Activated CD4-positive, alpha-beta T cell treated with anti-CD3 and anti-CD28 coated beads for 48 hours (primary cell): Measurements from ENCODE around the gene GOT2.
"Not testable (repeated sequence)": the region's sequence is repeated elsewhere in the genome, so short reads cannot be mapped to it uniquely, and the experiment has no call there.

Experiments
- DNase-seq: peaks from one replicate; pipeline ENCODE4 v3.0.0-alpha.2; 2020

The GOT2 gene

DNA sequence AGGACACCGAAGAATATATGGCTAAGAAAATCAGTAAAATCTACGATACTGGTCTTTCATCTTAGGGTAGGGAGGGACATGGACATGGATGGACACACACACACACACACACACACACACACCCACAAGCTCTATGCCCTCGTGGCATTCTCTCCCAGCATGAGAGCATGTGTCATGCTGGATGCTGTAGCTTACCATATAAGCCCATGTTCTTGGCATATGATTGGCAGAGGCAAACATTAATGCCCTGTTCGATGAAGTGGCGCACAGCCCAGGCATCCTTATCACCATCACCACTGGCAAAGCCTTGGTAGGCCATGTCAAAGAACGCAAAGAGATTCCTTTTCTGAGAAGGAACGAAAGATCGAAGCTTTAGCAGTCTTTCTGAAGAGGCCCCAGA, 17.6 kb downstream of the GOT2 start:
- DNase-seq = no peak

DNA sequence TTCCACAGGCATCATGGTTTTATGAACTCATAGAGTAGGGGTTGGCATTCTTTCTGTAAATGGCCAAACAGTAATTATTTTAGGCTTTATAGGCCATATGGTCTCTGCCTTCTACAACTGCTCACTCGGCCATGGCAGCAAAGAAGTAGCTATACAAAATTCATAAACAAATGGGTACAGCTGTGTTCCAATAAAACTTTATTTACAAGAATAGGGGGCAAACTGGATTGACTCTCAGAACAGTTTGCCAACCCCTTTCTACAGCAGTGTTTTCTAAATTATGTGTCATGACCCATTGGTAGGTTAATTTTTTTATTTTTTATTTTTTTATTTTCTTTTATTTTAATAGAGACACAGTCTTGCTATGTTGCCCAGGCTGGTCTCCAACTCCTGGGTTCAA, 20.4 kb downstream of the GOT2 start:
- no peak for DNase-seq

DNA sequence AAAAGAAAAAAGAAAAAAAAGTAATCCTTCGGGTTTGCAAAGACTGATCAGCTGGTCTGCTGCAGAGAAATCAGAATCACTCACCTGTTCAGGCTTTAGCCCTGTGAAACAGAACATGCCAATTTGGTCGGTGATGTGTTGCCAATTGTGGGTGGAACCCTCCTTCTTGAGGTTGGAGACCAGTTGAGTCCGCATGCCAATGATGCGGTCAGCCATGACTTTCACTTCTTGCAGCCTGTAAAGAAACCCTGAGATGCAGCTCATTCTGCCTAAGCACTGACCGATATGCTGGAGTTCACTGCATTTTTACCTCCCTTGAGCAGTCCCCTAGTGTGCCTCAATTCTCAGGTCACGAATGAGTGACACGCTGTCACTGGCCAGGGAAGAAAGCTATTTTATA, 24.8 kb downstream of the GOT2 start:
- no peak for DNase-seq

DNA sequence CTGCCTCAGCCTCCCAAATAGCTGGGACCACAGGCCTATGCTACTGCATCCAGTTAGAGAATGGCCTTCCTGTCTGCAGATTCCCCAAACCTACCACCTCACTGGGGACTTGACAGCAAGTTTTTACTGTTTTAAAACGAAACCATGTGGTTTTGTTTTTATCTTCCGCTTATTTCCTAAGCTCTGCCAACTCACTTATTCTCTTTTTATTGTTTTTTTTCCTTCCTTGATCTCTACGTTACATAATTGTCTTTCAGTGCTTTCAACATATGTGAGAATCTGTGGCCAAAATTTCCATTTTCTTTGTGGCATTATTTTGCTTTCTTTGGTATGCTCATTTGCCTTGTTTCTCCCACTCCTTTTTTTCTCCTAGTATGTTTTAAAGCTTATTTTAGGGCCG, 35.0 kb downstream of the GOT2 start:
- DNase-seq = no peak

DNA sequence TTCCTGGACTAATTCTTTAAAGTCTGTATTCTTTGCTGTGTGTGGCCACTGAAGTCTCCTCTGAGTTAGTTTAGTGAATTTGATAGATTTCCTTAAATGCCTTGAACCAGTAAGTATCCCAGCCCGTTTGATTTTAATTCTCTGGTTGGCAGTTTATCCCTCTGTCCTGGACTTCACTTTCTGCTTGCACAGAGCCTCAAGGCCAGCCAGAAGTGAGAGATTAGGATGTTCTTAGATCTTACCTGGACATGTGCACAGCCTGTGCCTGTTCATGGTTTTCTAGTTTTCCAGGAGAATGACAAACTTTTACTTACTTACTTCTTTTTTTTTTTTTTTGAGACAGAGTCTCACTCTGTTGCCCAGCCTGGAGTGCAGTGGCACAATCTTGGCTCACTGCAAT, 38.7 kb downstream of the GOT2 start:
- no peak for DNase-seq

DNA sequence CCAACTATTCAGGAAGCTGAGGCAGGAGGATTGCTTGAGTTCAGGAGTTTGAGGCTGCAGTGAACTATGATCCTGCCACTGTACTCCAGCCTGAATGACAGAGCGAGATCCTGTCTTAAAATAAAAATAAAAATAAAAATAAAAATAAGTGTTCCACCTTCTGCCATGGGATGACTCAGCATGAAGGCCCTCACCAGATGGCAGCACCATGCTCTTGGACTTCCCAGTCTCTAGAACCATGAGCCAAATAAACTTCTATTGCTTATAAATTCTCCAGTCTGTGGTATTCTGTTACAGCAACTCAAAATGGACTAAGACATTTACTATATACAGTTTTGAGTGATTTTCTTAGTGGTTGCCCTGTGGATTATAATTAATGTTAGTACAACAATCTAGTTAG, 41.7 kb downstream of the GOT2 start:
- DNase-seq = no peak

DNA sequence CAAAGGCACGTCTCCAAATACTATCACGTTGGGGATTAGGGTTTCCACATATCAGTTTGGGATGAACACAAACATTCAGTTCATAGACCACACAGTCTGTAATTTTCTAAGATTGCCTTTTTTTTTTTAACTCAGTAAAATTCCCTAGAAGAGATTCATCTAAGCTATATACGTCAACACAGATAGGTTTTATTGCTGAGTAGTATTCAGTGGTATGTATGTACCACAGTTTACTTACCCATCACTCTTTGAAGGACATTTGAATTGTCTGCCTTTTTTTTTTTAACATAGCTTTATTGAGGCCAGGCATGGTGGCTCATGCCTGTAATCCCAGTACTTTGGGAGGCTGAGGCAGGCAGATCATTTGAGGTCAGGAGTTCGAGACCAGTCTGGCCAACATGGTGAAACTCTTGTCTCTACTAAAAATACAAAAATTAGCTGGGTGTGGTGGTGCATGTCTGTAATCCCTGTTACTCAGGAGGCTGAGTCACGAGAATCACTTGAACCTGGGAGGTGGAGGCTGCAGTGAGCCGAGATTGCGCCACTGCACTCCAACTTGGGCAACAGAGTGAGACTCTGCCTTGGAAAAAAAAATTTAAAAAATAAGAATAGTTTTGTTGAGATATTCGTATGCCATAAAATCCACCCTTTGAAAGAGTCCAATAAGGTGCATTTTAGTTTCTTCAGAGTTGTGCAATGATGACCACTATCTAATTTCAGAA, 47.0 kb downstream of the GOT2 start:
- DNase-seq = not testable (repeated sequence)

DNA sequence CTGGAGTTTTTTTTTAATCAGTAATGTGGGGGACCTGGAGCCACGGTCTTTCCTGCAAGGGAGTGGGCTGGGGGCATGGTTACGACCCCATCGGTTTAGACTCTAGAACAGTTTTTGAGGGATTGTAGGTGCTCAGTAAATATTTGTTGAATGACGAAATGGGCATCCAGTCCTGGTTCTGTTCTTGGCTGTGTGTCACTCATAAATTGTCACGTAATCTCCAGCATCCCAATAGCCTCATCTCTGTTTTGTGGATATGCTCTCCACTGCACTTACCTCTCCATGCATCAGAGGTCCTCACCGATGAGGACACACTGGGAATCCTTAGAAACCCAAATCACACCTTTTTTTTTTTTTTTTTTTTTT, 49.0 kb downstream of the GOT2 start:
- no peak for DNase-seq

DNA sequence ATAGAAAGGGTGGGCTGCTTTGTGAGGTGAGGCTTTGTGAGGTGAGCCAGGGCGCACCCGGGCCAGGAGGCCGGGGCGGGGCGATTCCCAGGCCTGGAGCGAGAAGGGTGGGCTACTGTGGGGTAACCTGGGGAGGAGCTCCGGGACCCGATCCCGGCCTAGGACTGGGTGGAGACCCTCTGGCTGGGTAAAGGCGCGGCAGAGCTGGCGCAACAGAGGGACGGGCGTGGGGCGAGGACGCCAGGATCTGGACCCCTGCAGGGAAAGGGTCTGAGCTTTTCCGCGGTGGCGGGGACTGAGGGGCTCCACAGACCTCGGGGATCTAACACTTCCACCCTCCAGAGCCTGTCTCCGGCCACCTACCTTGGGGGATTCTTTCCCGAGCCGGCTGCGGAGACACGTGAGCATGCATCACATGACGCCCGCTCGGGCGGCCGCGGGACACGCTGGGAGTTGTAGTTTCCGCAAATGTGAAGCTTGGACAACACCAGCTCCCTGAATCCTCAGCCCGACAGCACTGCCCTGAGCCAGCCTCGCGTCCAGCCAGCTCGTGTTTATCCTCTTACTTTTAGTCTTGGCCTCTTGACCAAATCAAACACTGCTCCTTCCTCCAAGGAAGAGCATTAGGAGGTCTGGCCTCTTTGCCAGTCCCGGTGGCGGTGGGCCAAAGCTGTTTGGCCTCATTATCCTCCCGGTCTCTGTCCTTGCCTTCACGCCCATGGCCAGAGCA, 49.6 kb downstream of the GOT2 start, which contains the start of gene SLC38A7:
TSS of gene SLC38A7 (minus strand) at position 417 of the 730 bp plus-strand sequence. CDS start 4,644 bp downstream, outside the sequence.
- peak; percentile 85 for DNase-seq

DNA sequence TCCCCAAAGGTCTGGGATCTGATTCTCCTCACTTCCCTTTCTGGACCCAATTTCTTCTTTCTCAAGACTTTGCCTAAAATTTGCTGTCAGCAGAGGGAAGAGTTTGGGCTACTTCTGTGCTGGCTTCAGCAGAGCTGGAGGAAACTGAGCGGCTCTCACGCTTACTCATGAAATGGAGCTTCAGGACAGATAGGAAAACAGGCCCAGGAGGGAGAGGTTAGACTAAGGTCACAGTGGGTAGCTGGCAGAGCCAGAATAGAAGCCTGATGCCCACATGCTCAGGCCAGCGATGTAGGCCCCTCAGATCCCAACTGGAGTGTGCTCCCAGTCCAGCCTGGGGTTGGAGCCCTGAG, 50.1 kb downstream of the GOT2 start:
- DNase-seq = no peak

DNA sequence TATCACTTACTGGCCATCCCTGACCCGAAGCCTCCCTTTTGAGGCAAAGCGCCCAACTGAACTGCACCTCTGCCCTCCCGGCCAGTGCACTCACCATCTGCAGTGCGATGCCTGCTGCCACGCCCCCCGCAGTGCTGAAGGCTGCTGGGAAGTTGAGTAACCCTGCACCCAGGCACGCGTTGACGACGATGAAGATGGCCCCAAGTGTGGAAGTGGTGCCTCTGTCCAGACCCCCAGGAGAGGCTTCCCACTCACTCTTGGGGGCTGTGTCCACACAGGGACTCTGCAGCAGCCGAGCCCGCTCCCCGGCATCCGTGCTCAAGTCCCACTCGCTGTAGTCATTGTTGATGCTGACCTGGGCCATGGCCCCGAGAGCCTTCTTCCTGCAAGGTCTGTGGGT, 54.4 kb downstream of the GOT2 start:
- DNase-seq = no peak

DNA sequence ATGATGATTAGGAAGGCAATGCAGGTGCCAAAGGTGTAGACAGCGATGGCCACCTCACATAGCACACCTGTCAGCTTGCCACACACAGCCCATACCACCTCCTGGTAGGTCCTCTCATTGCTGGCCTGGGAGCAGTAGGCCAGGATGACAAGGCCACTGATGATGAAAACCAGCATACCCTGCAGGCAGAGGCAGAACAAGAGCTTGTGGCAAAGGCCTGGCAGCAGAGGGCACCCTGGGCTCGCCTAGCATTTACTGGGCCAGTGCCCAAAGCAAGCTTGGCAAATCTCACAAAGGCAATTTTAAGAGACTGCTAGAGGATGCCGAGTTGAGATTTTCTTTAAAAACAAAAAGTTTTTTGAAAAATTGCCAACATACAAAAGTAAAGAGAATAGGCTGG, 55.4 kb downstream of the GOT2 start:
- DNase-seq = peak; percentile 14

DNA sequence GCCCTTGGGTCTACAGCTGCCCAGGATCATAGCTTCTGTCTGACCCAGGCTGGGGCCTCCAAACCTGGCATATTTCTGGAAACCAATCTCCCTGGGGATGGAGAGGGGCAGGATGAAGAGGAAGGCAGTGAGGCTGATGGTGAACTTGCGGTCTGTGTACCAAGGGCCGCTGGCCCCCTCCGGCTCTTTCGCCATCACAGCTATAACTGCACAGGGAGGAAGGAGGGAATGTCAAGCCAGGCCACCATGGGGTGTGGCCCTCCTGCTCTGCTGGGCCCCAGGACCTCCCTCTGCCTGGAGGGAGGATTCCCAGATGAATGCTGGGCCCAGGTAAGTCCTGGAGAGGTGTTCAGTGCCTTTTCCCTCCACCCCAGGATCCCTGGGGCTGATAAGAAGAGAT, 55.8 kb downstream of the GOT2 start:
- DNase-seq = no peak

DNA sequence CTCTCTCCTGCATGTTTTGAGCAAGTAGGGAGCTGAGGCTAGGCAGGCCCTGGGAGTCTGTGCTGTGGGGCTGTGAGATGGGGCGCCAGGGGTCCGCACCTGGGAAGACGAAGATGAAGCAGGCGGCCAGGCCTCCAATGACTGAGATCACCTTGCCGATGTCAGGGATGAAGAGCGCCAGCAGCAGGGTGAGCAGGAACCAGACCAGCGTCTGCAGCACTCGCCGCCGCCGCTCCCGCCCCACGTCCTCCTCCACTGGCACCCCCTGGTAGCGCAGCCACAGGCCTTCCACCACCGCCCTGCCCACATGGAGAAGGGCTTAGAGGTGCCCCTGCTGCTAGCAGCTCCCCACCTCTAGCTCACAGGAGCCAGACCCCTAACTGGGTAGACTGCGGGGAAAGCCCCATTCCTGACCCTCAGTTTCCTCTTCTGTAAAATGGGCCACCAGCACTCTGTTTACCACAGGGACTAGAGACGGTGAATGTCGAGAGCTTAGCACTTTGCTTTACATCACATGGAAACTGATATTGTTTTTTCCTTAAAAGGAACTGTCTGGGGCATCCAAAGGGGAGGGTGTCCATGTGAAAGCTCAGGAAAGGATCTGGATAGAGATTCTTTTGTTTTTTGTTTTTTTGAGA, 63.1 kb downstream of the GOT2 start:
- DNase-seq = no peak

DNA sequence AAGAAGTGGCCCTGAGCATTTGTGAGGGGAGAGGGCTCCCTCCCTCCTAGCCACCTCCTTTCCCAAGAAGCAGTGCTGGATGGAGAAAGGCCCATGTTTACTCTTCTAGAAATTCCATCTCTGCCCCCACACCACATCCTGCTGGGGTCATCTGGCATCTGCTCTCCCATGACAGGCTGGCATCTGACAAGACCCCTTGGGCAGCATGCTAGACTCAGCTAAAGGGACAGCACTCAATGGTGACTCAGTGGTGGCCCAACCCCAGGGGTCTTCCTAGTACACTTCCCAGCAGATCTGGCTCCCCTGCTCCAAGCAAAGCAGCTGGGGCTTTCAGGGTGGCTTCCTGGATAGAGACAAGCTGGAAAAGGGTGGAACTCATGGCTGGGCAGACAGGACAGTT, 63.9 kb downstream of the GOT2 start:
- no peak for DNase-seq

DNA sequence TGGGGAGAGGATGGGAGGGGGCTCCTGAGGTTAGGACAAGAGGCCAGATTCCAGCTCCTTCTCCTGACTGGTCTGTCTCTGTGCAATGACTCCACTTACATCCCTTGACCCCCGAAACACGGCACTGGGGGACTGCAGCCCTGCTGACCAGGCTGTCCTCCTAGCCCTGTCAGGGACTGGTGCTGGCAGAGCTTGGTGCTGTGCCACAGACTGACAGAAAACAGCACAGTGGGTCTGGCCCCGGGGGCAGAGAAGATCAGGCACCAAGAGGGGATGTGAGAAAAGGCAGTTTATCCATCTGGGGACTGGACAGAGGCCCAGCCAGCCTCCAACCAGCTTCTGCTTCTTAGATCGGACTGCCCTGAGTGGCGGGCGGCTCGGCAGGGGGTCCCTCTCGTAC, 68.9 kb downstream of the GOT2 start:
- DNase-seq = no peak

DNA sequence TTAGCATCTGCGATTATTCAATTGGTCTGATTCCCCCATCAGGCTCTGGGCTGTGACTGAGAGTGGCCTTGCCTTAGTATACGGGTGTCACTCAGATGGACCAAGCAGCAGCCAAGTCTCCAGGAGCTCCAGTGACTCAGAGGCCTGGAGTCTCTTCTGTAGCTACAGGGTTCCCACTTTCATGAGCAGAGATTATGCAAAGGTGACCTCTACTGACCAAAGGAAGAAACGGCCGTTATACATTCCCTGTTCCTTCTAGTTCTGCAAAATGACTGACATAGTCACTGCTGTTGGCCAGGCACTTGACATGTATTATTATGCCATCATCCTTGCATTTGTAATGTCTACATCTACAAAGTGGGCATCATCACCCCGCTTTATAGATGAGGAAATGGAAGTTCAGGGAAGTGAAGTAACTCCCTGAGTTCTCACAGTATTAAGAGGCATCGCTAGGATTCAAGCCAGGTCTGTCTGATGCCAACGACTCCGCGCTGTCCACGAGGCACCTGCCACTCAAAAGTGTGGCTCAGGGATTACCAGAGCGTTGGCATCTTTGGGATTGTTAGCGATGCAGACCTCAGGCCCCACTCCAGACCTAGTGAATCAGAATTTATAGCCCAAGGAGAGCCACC, 72.8 kb downstream of the GOT2 start:
- peak; percentile 13 for DNase-seq

DNA sequence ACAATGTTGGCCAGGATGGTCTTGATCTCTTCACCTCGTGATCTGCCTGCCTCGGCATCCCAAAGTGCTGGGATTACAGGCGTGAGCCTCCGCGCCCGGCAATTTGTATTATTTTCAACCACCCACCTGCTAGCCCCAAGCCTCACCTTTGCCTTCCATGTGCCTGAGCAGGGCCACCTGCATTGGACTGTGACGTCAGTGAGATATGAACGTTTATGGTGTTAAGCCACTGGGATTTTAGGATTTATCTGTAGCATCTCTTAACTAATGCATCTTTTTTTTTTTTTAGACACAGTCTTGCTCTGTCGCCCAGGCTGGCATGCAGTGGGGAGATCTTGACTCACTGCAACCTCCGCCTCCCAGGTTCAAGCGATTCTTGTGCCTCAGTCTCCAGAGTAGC, 74.2 kb downstream of the GOT2 start:
- not testable (repeated sequence) for DNase-seq

DNA sequence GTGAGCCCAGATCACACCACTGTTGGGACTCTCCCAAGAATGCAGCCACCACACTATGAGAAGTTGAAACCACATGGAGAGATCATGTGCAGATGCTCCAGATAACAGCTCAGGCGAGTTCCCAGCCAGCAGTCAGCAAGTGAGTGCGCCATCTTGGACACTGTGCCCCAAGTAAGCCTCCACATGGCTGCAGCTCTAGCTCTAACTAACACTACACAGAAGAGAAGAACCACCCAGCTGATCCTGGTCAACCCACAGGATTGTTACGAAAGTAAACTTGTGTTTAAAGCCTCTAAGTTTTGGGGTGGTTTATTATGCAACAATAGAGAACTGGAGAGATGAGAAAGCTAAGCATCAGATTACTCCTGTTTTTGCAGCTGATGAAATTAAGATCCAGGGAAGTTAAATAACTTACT, 75.3 kb downstream of the GOT2 start:
- DNase-seq = no peak
